Smooth muscle cell (in vitro differentiated cells): Measurements from ENCODE around the gene EIF3K. TPM values are rescaled to one million over a fixed set of nuclear protein-coding genes. Genes with fewer than 3 reads are reported as not detected.
A peak's percentile ranks its signal among the peaks of the same experiment; 100 is the strongest.

Source experiments
- DNase-seq: peaks from one replicate; lab custom pipeline; 2025; ENCODE audit not compliant: unreplicated experiment; lab: John Stamatoyannopoulos, UW
- H2AFZ ChIP-seq: fragments of 200-600 bp; sonication (generic); 2 replicates; pipeline ENCODE4 v1.6.0; 2016; ENCODE audit warnings: antibody characterized with exemption, low read depth, mild to moderate bottlenecking
- H3F3A ChIP-seq: fragments of 200-600 bp; sonication (generic); 2 replicates; pipeline ENCODE4 v1.6.0; 2017; ENCODE audit warnings: antibody characterized with exemption, low read depth
- H3K27ac ChIP-seq: fragments of 200-600 bp; sonication (generic); 2 replicates; pipeline ENCODE4 v1.5.1; 2016; ENCODE audit warnings: low read depth, mild to moderate bottlenecking
- H3K27me3 ChIP-seq: fragments of 200-600 bp; sonication (generic); 2 replicates; pipeline ENCODE4 v1.6.1; 2016; ENCODE audit warnings: low read depth, mild to moderate bottlenecking
- H3K36me3 ChIP-seq: fragments of 200-600 bp; sonication (generic); 2 replicates; pipeline ENCODE4 v1.5.1; 2016; ENCODE audit warnings: low read depth
- H3K4me1 ChIP-seq: fragments of 200-600 bp; sonication (generic); 2 replicates; pipeline ENCODE4 v1.5.1; 2016; ENCODE audit warnings: low read depth
- H3K4me2 ChIP-seq: fragments of 200-600 bp; sonication (generic); 2 replicates; pipeline ENCODE4 v1.6.0; 2016; ENCODE audit warnings: mild to moderate bottlenecking
- H3K4me3 ChIP-seq: fragments of 200-600 bp; sonication (generic); 2 replicates; pipeline ENCODE4 v1.5.1; 2016; ENCODE audit warnings: mild to moderate bottlenecking
- H3K79me2 ChIP-seq: fragments of 200-600 bp; sonication (generic); 2 replicates; pipeline ENCODE4 v1.6.0; 2016; ENCODE audit warnings: low read depth, mild to moderate bottlenecking
- H3K9ac ChIP-seq: fragments of 200-600 bp; sonication (generic); 2 replicates; pipeline ENCODE4 v1.6.0; 2016; ENCODE audit warnings: low read depth
- H3K9me3 ChIP-seq: fragments of 200-600 bp; sonication (generic); replicated peaks from 2 replicates; pipeline ENCODE4 v1.5.1; 2016; ENCODE audit warnings: low read depth
- H4K20me1 ChIP-seq: fragments of 200-600 bp; sonication (generic); 2 replicates; pipeline ENCODE4 v1.6.0; 2016; ENCODE audit warnings: low read depth
- WGBS: methylation state at CpG from one replicate; pipeline ENCODE4 v1.1.7; 2016; ENCODE audit warnings: low lambda C conversion rate; 5-methylcytosine and 5-hydroxymethylcytosine counted together
- polyA plus RNA-seq: library from polyadenylated mRNA; unstranded; fragments of >200 nt; fragmentation: Nextera tagmentation; extraction: Ambion mirVana; gene quantifications from 2 replicates; pipeline ENCODE4 v1.2.1, GENCODE V29; 2016
- total RNA-seq: library from RNA; depleted of rRNA; stranded (reverse); fragments of >200 nt; gene quantifications from 2 replicates; pipeline ENCODE4 v1.2.3, GENCODE V29; 2014
- TF ChIP-seq, protein P1 (sequence below): fragments of 200-600 bp; sonication (generic); IDR thresholded peaks from 2 replicates; pipeline ENCODE4 v1.5.1; 2017; ENCODE audit warnings: borderline replicate concordance, mild to moderate bottlenecking, antibody characterized with exemption; ENCODE audit not compliant: insufficient read depth, poor library complexity, severe bottlenecking

EIF3K gene
- total and polyA plus RNA-seq, 2 experiments from 2014 or later, result 178 to 334 TPM

DNA sequence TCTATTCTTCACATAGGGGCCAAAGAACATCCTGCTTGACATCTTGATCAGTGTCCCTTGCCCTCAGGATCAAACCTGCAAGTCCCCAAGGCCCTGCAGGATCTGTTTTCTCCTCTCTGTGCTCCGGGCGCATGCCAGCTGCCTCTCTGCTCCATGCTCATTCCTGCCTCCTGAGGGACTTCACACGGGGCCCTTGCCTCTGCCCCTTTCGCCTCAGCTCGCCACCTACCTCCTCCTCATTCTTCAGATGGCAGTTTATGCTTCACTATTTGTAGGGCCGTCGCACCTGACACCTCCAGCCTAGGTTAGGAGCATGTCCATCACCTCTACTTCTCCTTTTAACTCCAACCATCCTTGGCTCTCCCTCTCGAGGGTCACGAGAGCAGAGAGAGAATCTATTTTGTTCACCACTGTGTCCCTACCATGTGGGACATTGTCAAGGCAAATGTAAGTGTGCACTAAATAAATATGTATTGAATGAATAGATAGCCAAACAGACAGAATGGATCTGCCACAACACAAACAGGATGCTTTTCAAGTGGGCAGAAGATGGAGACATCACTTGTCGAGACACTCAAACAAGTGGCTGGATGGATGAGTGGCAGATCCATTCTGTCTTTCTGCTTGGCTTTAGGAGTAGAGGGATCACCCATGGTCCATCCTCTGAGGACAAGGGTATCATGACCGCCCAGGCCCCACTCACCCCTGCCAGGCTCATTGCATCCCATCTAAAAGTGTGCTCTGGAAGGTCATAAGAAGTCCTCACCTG is 58.1 kb downstream of the EIF3K start:
- peaks cover 27% of the 10 kb centered on the region for H3K4me1 ChIP-seq
- no peaks in the 10 kb centered on the region for H3K9me3 ChIP-seq
- H3K36me3 ChIP-seq, result no peaks in the 10 kb centered on the region
- no peak overlapping the region for H2AFZ ChIP-seq
- WGBS, result 94% methylated on average over 11 of the region's 11 CpGs
- no peak overlapping the region for H3K4me3 ChIP-seq
- H3F3A ChIP-seq, result peaks cover 58% of the 10 kb centered on the region
- no peak for DNase-seq
- peak overlapping the region; percentile 100 for H3K27ac ChIP-seq
- H3K9ac ChIP-seq, result peak overlapping the region; percentile 21
- TF ChIP-seq, protein P1, sequence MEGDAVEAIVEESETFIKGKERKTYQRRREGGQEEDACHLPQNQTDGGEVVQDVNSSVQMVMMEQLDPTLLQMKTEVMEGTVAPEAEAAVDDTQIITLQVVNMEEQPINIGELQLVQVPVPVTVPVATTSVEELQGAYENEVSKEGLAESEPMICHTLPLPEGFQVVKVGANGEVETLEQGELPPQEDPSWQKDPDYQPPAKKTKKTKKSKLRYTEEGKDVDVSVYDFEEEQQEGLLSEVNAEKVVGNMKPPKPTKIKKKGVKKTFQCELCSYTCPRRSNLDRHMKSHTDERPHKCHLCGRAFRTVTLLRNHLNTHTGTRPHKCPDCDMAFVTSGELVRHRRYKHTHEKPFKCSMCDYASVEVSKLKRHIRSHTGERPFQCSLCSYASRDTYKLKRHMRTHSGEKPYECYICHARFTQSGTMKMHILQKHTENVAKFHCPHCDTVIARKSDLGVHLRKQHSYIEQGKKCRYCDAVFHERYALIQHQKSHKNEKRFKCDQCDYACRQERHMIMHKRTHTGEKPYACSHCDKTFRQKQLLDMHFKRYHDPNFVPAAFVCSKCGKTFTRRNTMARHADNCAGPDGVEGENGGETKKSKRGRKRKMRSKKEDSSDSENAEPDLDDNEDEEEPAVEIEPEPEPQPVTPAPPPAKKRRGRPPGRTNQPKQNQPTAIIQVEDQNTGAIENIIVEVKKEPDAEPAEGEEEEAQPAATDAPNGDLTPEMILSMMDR, result no peak
- no peaks in the 10 kb centered on the region for H3K27me3 ChIP-seq
- H3K4me2 ChIP-seq, result peak overlapping the region; percentile 58
- no peaks in the 10 kb centered on the region for H4K20me1 ChIP-seq
- H3K79me2 ChIP-seq, result peaks cover 80% of the 10 kb centered on the region

DNA sequence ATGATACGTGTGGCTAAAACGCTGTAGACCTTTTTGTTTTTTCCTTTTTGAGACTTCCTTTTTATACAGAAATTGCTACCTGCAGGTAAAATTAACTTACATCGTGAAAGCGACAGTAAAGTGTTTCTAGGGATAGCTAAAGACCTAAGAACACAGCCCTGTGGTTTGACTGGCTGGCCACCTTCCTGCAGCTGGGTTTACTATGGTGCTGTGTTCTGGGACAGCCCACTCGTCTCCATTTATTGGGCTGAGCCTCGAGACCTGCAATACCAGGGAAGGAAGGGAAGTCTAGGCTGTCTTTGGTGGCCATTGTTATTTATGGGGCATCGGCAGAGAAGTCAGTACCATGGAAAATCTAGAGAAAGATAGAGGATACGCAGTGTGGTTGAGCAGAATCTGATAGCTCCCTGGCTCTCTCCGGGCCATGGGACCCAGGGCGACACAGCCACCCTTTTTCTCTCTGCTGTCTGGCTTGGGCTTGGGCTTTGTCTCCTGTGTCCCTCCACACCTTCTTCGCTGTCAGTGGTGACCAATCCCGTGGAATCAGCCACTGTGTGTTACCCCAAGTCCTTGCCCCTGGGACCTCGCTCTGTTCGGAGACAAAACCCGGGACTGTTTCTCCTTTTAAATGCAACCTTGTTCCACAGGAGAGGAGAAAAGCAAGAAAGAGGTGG is 59.4 kb downstream of the EIF3K start:
- 74% methylated on average over 15 of the region's 15 CpGs for WGBS
- peaks cover 33% of the 10 kb centered on the region for H3K4me1 ChIP-seq
- H3K4me2 ChIP-seq, result peak overlapping the region; percentile 58
- H3K9me3 ChIP-seq, result no peaks in the 10 kb centered on the region
- H4K20me1 ChIP-seq, result no peaks in the 10 kb centered on the region
- no peaks in the 10 kb centered on the region for H3K27me3 ChIP-seq
- H3F3A ChIP-seq, result peaks cover 52% of the 10 kb centered on the region
- H3K36me3 ChIP-seq, result no peaks in the 10 kb centered on the region
- TF ChIP-seq, protein P1, result no peak
- H3K79me2 ChIP-seq, result peaks cover 81% of the 10 kb centered on the region
- H2AFZ ChIP-seq, result no peak overlapping the region
- H3K4me3 ChIP-seq, result no peak overlapping the region
- DNase-seq, result no peak
- H3K9ac ChIP-seq, result no peak overlapping the region
- H3K27ac ChIP-seq, result peak overlapping the region; percentile 100

DNA sequence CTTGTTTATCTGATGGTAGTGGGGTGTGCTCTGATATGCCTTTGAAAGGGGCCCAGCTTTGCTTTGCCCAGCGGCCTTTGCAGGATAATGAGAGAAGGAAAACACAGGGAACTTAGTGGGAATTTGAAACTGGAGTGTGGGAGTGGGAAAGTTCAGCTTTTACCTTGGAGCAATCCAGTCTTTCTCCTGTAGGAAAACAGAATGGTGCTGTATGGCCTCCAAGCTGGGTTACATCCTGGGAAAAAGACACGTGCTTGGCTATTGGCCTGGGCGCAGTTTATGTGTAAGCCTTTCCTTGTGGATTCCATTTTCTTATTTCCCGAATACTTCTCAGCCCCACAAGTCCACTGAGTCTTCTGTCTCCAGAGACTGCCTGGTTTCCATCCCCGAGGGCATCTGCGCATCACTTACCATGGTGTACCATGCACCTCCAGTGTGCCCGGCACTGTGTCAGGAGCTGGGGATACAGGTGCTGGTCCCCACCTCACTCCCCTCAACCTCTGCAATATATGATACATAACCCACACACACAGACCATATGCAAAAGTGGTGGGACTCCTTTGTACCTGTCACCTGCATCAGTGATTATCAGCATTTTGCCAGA is 60.0 kb downstream of the EIF3K start:
- Histone ChIP-seq H3F3A (peaks cover 54% of the 10 kb centered on the region), H3K79me2 (peaks cover 80% of the 10 kb centered on the region)
- 92% methylated on average over 7 of the region's 7 CpGs for WGBS

More for the DNA sequence above, 60.0 kb downstream of the EIF3K start:
- TF ChIP-seq, protein P1, result no peak
- Histone ChIP-seq H3K9ac (no peak overlapping the region), H2AFZ (no peak overlapping the region), H3K4me2 (peak overlapping the region; percentile 58), H4K20me1 (no peaks in the 10 kb centered on the region), H3K4me1 (peaks cover 35% of the 10 kb centered on the region), H3K27me3 (no peaks in the 10 kb centered on the region), H3K9me3 (no peaks in the 10 kb centered on the region), H3K4me3 (no peak overlapping the region), H3K27ac (peak overlapping the region; percentile 100), H3K36me3 (no peaks in the 10 kb centered on the region)
- no peak for DNase-seq
